Measurements from ENCODE around the gene HELB.

- no peak for TF ChIP-seq CTCF (IDR thresholded peaks at IDR 0.05)
- TF ChIP-seq POLR2A (IDR thresholded peaks at IDR 0.05), result no peak
These were observed 29.1 kb upstream of the HELB start for GRCh38 chr12:66273147-66273546.
